ENCODE data around the gene TLR7.

DNA sequence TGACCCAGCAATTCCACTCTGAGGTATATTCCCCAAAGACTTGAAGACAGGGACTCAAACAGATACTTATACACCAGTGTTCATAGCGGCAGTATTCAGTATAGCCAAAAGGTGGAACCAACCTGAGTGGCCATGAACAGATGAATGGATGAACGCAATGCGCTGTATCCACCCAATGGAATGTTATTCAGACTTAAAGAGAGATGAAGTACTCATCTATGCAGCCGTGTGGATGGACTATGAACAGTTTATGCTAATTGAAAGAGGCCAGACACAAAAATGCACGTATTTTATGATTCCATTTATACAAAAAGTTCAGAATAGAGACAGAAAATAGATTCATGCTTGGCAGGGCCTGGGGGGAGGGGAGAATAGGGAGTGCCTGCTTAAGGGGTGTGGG, 49.3 kb upstream of the TLR7 start:
- TF ChIP-seq, protein P1, sequence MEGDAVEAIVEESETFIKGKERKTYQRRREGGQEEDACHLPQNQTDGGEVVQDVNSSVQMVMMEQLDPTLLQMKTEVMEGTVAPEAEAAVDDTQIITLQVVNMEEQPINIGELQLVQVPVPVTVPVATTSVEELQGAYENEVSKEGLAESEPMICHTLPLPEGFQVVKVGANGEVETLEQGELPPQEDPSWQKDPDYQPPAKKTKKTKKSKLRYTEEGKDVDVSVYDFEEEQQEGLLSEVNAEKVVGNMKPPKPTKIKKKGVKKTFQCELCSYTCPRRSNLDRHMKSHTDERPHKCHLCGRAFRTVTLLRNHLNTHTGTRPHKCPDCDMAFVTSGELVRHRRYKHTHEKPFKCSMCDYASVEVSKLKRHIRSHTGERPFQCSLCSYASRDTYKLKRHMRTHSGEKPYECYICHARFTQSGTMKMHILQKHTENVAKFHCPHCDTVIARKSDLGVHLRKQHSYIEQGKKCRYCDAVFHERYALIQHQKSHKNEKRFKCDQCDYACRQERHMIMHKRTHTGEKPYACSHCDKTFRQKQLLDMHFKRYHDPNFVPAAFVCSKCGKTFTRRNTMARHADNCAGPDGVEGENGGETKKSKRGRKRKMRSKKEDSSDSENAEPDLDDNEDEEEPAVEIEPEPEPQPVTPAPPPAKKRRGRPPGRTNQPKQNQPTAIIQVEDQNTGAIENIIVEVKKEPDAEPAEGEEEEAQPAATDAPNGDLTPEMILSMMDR (IDR thresholded peaks at IDR 0.05), result no peak
- TF ChIP-seq POLR2A (IDR thresholded peaks at IDR 0.05) (no peak), POLR2AphosphoS5 (IDR thresholded peaks at IDR 0.05) (no peak)
